ENCODE results near the gene OPTN.
"Not testable (repeated sequence)": the region's sequence is repeated elsewhere in the genome, so short reads cannot be mapped to it uniquely, and the experiment has no call there.

DNA sequence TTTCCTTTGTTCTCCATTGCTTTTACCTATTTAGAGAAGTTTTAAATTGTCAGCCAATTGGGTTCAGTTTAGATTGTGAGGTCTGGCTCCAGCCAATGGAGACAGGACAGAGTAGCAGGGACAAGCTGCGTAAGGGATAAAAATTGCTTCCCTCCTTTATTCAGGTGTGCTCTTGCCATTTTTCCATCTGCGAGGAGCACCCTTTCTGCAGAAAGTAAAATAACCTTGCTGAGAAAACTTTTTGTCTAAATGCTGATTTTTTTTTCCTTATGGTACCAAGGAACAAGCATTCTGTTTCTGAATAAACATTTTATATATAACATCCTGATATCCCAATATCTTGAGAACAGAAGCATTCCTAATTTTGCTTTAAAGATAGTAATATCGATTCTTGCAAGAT lies 16.3 kb upstream of the OPTN start:
- TF ChIP-seq, protein P1, sequence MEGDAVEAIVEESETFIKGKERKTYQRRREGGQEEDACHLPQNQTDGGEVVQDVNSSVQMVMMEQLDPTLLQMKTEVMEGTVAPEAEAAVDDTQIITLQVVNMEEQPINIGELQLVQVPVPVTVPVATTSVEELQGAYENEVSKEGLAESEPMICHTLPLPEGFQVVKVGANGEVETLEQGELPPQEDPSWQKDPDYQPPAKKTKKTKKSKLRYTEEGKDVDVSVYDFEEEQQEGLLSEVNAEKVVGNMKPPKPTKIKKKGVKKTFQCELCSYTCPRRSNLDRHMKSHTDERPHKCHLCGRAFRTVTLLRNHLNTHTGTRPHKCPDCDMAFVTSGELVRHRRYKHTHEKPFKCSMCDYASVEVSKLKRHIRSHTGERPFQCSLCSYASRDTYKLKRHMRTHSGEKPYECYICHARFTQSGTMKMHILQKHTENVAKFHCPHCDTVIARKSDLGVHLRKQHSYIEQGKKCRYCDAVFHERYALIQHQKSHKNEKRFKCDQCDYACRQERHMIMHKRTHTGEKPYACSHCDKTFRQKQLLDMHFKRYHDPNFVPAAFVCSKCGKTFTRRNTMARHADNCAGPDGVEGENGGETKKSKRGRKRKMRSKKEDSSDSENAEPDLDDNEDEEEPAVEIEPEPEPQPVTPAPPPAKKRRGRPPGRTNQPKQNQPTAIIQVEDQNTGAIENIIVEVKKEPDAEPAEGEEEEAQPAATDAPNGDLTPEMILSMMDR (IDR thresholded peaks at IDR 0.05) = not testable (repeated sequence)
- not testable (repeated sequence) for TF ChIP-seq EP300, POLR2AphosphoS5, POLR2A (IDR thresholded peaks at IDR 0.05)

All from stomach (tissue), 4 donors.